GM19455 (cell line): Measurements from ENCODE around the gene ZNF169.
"Not testable (repeated sequence)": the region's sequence is repeated elsewhere in the genome, so short reads cannot be mapped to it uniquely, and the experiment has no call there.

ENCODE experiments used
- ATAC-seq: cut with Tn5 transposase; IDR thresholded peaks from one replicate; pipeline ENCODE4 v1.9.1; 2021; ENCODE audit not compliant: unreplicated experiment

The ZNF169 gene

GRCh38 chr9:94341703-94342102, 82.6 kb downstream of the ZNF169 start:
- ATAC-seq = not testable (repeated sequence)

- ATAC-seq = not testable (repeated sequence)
Measured at GRCh38 chr9:94347451-94347850, 88.4 kb downstream of the ZNF169 start.

GRCh38 chr9:94348754-94349153, 89.7 kb downstream of the ZNF169 start:
- not testable (repeated sequence) for ATAC-seq
